ENCODE results near the gene SHLD3.
"Not testable (repeated sequence)": the region's sequence is repeated elsewhere in the genome, so short reads cannot be mapped to it uniquely, and the experiment has no call there.

The SHLD3 gene

GRCh38 chr5:65651144-65651543, 26.3 kb downstream of the SHLD3 start:
- TF ChIP-seq, protein P1, sequence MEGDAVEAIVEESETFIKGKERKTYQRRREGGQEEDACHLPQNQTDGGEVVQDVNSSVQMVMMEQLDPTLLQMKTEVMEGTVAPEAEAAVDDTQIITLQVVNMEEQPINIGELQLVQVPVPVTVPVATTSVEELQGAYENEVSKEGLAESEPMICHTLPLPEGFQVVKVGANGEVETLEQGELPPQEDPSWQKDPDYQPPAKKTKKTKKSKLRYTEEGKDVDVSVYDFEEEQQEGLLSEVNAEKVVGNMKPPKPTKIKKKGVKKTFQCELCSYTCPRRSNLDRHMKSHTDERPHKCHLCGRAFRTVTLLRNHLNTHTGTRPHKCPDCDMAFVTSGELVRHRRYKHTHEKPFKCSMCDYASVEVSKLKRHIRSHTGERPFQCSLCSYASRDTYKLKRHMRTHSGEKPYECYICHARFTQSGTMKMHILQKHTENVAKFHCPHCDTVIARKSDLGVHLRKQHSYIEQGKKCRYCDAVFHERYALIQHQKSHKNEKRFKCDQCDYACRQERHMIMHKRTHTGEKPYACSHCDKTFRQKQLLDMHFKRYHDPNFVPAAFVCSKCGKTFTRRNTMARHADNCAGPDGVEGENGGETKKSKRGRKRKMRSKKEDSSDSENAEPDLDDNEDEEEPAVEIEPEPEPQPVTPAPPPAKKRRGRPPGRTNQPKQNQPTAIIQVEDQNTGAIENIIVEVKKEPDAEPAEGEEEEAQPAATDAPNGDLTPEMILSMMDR (IDR thresholded peaks at IDR 0.05; ENCODE audit: low read depth, low read length): no peak
- H3K4me3 ChIP-seq (ENCODE audit: low read depth, low read length): no peak overlapping the region

DNA sequence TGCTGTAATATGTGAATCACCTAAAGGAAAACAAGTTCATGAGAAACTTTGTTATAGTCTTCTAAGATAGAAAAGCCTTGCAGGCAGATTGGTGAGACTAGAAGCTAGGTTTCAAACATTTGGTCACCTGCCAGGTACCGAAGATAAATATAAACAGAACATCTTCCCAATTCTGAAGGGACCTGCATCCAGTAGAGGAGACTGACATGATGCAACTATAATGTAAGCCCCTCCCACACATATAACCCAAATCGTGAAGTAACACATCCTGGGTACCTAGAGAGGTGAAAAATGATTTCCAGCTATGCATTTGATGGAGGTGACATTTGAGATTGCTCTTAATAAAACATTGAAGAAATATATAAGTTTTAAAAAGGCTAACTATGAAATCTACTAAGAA, 29.9 kb downstream of the SHLD3 start:
- TF ChIP-seq, protein P1 (IDR thresholded peaks at IDR 0.05; ENCODE audit: low read depth, low read length): no peak

GRCh38 chr5:65663804-65664521, 39.1 kb downstream of the SHLD3 start:
- TF ChIP-seq, protein P1 (IDR thresholded peaks at IDR 0.05; ENCODE audit: low read depth, low read length): peak; percentile 46; the same call in 1 of the 2 replicates
- H3K4me3 ChIP-seq (ENCODE audit: low read depth, low read length): no peak overlapping the region

More for the DNA sequence above, 29.9 kb downstream of the SHLD3 start:
- no peak overlapping the region for H3K4me3 ChIP-seq (ENCODE audit: low read depth, low read length)

- no peak overlapping the region for H3K4me3 ChIP-seq (ENCODE audit: low read depth, low read length)
- TF ChIP-seq, protein P1 (IDR thresholded peaks at IDR 0.05; ENCODE audit: low read depth, low read length): no peak
Observed at GRCh38 chr5:65668696-65669095, 43.9 kb downstream of the SHLD3 start.

- H3K4me3 ChIP-seq (ENCODE audit: low read depth, low read length): no peak overlapping the region
Observed at GRCh38 chr5:65672796-65673195, 48.0 kb downstream of the SHLD3 start.

DNA sequence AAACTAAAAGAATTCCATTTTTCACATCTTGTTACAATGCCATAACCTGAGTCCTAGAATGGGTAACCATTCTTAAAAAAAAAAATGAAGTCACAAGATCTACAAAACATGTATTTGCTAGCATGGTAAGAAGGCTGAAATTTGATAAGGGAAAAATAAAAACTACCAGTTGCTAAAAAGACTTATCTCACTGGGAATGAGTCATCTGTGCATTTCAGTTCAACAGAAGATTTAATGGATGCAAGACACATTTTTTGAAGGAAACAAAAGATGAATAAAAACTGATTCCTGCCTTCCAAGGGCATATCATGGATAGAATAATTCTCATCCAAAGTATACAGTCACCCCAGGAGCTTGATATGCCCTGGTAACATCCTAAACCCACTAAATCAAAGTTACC, 49.9 kb downstream of the SHLD3 start:
- TF ChIP-seq, protein P1 (IDR thresholded peaks at IDR 0.05; ENCODE audit: low read depth, low read length): no peak

More at GRCh38 chr5:65672796-65673195, 48.0 kb downstream of the SHLD3 start:
- TF ChIP-seq, protein P1 (IDR thresholded peaks at IDR 0.05; ENCODE audit: low read depth, low read length): no peak

DNA sequence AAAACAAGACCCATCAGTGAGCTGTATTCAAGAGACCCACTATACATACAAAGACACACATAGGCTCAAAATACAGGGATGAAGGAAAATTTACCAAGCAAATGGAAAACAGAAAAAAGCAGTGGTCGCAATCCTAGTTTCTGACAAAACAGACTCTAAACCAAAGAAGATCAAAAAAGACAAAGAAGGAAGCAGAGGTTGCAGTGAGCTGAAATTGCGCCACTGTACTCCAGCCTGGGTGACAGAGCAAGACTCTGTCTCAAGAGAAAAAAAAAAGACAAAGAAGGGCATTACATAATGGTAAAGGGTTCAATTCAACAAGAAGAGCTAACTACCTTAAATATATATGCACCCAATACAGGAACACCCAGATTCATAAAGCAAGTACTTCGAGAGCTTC, 51.2 kb downstream of the SHLD3 start:
- not testable (repeated sequence) for H3K4me3 ChIP-seq (ENCODE audit: low read depth, low read length)

More for the DNA sequence above, 49.9 kb downstream of the SHLD3 start:
- no peak overlapping the region for H3K4me3 ChIP-seq (ENCODE audit: low read depth, low read length)

All from WI38 (cell line).